Fibroblast of lung (primary cell): ENCODE results near the gene DCAF6. TPM values are rescaled to one million over a fixed set of nuclear protein-coding genes. Genes with fewer than 3 reads are reported as not detected.

ENCODE experiments used
- DNase-seq, 2 donors: peaks; one replicate each; pipeline versions ENCODE4 v3.0.0 to v3.0.0-alpha.2; 2010; ENCODE audit warnings: low read depth in 2 of 2
- H2AFZ ChIP-seq: 2 replicates; pipeline ENCODE4 v1.5.1; 2012; ENCODE audit warnings: low read length, control low read depth, inconsistent platforms
- H3K27ac ChIP-seq: 2 replicates; pipeline ENCODE4 v1.5.1; 2011; ENCODE audit warnings: low read length, control low read depth; ENCODE audit not compliant: insufficient read depth
- H3K27me3 ChIP-seq: 2 replicates; pipeline ENCODE4 v1.5.1; 2011; ENCODE audit warnings: mild to moderate bottlenecking, low read length; ENCODE audit not compliant: control insufficient read depth, insufficient read depth
- H3K36me3 ChIP-seq: 2 replicates; pipeline ENCODE4 v1.5.1; 2011; ENCODE audit warnings: low read length; ENCODE audit not compliant: control insufficient read depth, insufficient read depth
- H3K4me1 ChIP-seq: 2 replicates; pipeline ENCODE4 v1.5.1; 2011; ENCODE audit warnings: low read length; ENCODE audit not compliant: control insufficient read depth, insufficient read depth; ENCODE audit errors: extremely low read depth
- H3K4me2 ChIP-seq: 2 replicates; pipeline ENCODE4 v1.5.1; 2011; ENCODE audit warnings: low read length, control low read depth; ENCODE audit not compliant: insufficient read depth; ENCODE audit errors: extremely low read depth
- H3K4me3 ChIP-seq, 4 experiments: fragments of 200-600 bp in 1 of 4; sonication (generic) in 1 of 4; replicated peaks in 1 of 4; 2 replicates each; pipeline ENCODE4 v1.5.1; 2011 to 2016; ENCODE audit warnings: low read length in 4 of 4, low read depth in 3 of 4, mild to moderate bottlenecking in 3 of 4, control low read depth in 2 of 4, inconsistent platforms in 1 of 4, mixed read lengths in 1 of 4; ENCODE audit not compliant: insufficient read depth in 1 of 4; ENCODE audit errors: control extremely low read depth in 1 of 4
- H3K79me2 ChIP-seq: 2 replicates; pipeline ENCODE4 v1.5.1; 2012; ENCODE audit warnings: mild to moderate bottlenecking, low read length, inconsistent platforms; ENCODE audit not compliant: control insufficient read depth, insufficient read depth
- H3K9ac ChIP-seq: 2 replicates; pipeline ENCODE4 v1.5.1; 2011; ENCODE audit warnings: mild to moderate bottlenecking, low read length, control low read depth; ENCODE audit not compliant: insufficient read depth
- H3K9me3 ChIP-seq: 2 replicates; pipeline ENCODE4 v1.5.1; 2012; ENCODE audit warnings: low read depth, low read length; ENCODE audit not compliant: control insufficient read depth, insufficient read depth
- H4K20me1 ChIP-seq: 2 replicates; pipeline ENCODE4 v1.5.1; 2011; ENCODE audit warnings: low read length; ENCODE audit not compliant: control insufficient read depth, insufficient read depth; ENCODE audit errors: extremely low read depth
- CTCF ChIP-seq, 2 donors: IDR thresholded peaks in 1 of 2; conservative IDR thresholded peaks in 1 of 2; 1 replicate in 1 of 2; 2 replicates in 1 of 2; pipeline ENCODE4 v1.5.1; 2011 to 2012; ENCODE audit warnings: low read length in 2 of 2, control low read depth in 1 of 2, inconsistent platforms in 1 of 2, low read depth in 1 of 2, mild to moderate bottlenecking in 1 of 2
- EZH2 ChIP-seq: IDR thresholded peaks from 2 replicates; pipeline ENCODE4 v1.5.1; 2012; ENCODE audit warnings: low read length, control low read depth, mild to moderate bottlenecking; ENCODE audit errors: missing control alignments
- polyA plus RNA-seq, 2 donors: library from polyadenylated mRNA; depleted of rRNA in 1 of 2; stranded (reverse) in 1 of 2; unstranded in 1 of 2; fragments of >200 nt; gene quantifications; 2 replicates each; pipeline ENCODE4 v1.2.1, GENCODE V29; 2011 to 2012; ENCODE audit warnings: missing spikeins in 1 of 2
- total RNA-seq: library from RNA; depleted of rRNA; stranded (reverse); fragments of >200 nt; gene quantifications from 2 replicates; pipeline ENCODE4 v1.2.1, GENCODE V29; 2014

Gene DCAF6
- total and polyA plus RNA-seq, 2 donors (not counting 1 experiment from before 2014, with no cell fraction given): 64.4 to 143 TPM

DNA sequence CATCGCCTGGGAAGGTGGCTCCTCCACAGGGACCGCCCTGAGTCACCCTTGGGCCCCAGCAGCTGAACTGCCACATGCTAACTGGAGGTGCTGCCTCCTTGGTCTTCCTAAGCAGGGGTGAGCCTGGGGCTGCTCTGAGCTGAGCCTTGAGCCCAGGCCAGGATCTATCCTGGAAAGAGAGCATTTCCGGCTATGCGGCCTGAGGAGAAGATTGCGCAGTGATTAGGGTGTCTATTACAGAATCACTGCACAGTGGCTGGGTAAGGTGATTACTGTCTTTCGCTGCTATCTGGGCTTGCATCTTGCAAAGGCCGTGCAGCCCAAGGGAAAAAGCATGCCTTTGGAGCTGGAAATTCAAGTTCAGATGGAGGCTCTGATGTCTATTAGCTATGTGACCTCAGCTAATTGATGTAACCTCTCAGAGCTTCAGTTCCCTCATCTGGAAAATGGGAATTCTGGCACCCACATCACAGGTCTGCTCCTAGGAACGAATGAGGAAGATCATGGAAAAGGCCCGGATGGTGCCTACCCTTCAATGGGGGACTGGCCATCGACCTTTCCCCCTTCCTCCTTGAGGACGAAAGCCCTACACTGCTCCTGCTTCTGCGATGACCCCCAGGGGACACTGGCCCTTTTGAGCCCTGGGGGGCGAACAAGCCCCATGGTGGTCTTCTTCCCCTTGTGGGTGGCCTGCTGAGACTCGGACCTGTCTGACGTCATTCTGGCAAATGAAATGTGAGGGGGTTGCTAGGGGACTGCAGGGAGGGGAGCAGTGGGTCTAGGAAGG lies 162.2 kb downstream of the DCAF6 start:
- Histone ChIP-seq H3K9ac (no peak overlapping the region), H3K27ac (no peak overlapping the region), H3K4me2 (no peak overlapping the region), H3K36me3 (no peaks in the 10 kb centered on the region), H2AFZ (no peak overlapping the region), H3K79me2 (no peaks in the 10 kb centered on the region), H4K20me1 (no peaks in the 10 kb centered on the region), H3K27me3 (no peaks in the 10 kb centered on the region), H3K4me1 (no peaks in the 10 kb centered on the region), H3K4me3 (no peak overlapping the region), H3K9me3 (no peaks in the 10 kb centered on the region)
- TF ChIP-seq EZH2: no peak
- no peak for DNase-seq

- no peaks in the 10 kb centered on the region for H4K20me1 ChIP-seq
- H3K4me2 ChIP-seq: no peak overlapping the region
- no peak overlapping the region for H3K9ac ChIP-seq
- no peak overlapping the region for H3K27ac ChIP-seq
- no peaks in the 10 kb centered on the region for H3K27me3 ChIP-seq
- H3K9me3 ChIP-seq: no peaks in the 10 kb centered on the region
- H3K4me3 ChIP-seq: no peak overlapping the region
- TF ChIP-seq CTCF (conservative IDR thresholded peaks at IDR 0.05 in 1 of 2, IDR thresholded peaks at IDR 0.05 in 1 of 2; ENCODE audit: low read depth in 1 of 2, low read length in 2 of 2) (no peak), EZH2 (no peak)
- DNase-seq: no peak
- no peaks in the 10 kb centered on the region for H3K79me2 ChIP-seq
- no peaks in the 10 kb centered on the region for H3K4me1 ChIP-seq
- peaks cover 2% of the 10 kb centered on the region for H3K36me3 ChIP-seq
- H2AFZ ChIP-seq: no peak overlapping the region
Measured at GRCh38 chr1:168099337-168099801, 162.9 kb downstream of the DCAF6 start.

GRCh38 chr1:168100315-168101002 lies 164.0 kb downstream of the DCAF6 start:
- TF ChIP-seq CTCF (conservative IDR thresholded peaks at IDR 0.05 in 1 of 2, IDR thresholded peaks at IDR 0.05 in 1 of 2; ENCODE audit: low read depth in 1 of 2, low read length in 2 of 2): no peak
- no peak for TF ChIP-seq EZH2
- Histone ChIP-seq H3K9me3 (no peaks in the 10 kb centered on the region), H3K4me1 (no peaks in the 10 kb centered on the region), H3K79me2 (no peaks in the 10 kb centered on the region), H3K27me3 (no peaks in the 10 kb centered on the region), H3K27ac (no peak overlapping the region), H3K4me3 (no peak overlapping the region), H4K20me1 (no peaks in the 10 kb centered on the region), H3K4me2 (no peak overlapping the region), H3K36me3 (peaks cover 5% of the 10 kb centered on the region), H2AFZ (no peak overlapping the region), H3K9ac (no peak overlapping the region)
- peak in 1 of 2 donors; percentile 80 for DNase-seq
